B cell (primary cell): ENCODE data around the gene ERBB4. TPM values are rescaled to one million over a fixed set of nuclear protein-coding genes. Genes with fewer than 3 reads are reported as not detected.

ENCODE experiments used
- ATAC-seq: fragments of 200-7000 bp; cut with Tn5 transposase; one replicate; pipeline ENCODE4 v1.10.0; 2021; ENCODE audit warnings: low read depth, mild to moderate bottlenecking, moderate number of reproducible peaks, moderate library complexity
- CTCF ChIA-PET: fragments of 350-600 bp; sonication (Branson Sonifier 250); formaldehyde crosslinking; loops from one replicate; lab custom pipeline; 2021; ENCODE audit warnings: antibody characterized with exemption, inconsistent platforms; lab: Charles Lee
- POLR2A ChIA-PET: fragments of 350-600 bp; sonication (Branson Sonifier 250); formaldehyde crosslinking; loops from one replicate; lab custom pipeline; 2021; ENCODE audit warnings: antibody characterized with exemption; lab: Charles Lee
- DNase-seq: peaks from one replicate; pipeline ENCODE4 v3.0.0; 2013
- H2AFZ ChIP-seq: 2 replicates; pipeline ENCODE4 v1.6.1; 2012; ENCODE audit warnings: mild to moderate bottlenecking, low read depth, low read length; ENCODE audit not compliant: insufficient read depth, poor library complexity, severe bottlenecking
- H3K27ac ChIP-seq, 2 donors: 1 replicate in 1 of 2; 2 replicates in 1 of 2; pipeline ENCODE4 v1.5.1; 2012 to 2013; ENCODE audit warnings: low read length in 2 of 2, mild to moderate bottlenecking in 2 of 2, moderate library complexity in 1 of 2
- H3K27me3 ChIP-seq, 4 experiments: fragments of 200-600 bp in 1 of 4; sonication (generic) in 1 of 4; replicated peaks in 1 of 4; 1 replicate in 2 of 4; 2 replicates in 2 of 4; pipeline versions ENCODE4 v1.6.1 to v1.7.0; 2013 to 2016; ENCODE audit warnings: low read length in 3 of 4, mild to moderate bottlenecking in 2 of 4, mixed read lengths in 1 of 4, moderate library complexity in 1 of 4; ENCODE audit not compliant: insufficient read depth in 4 of 4, control insufficient read depth in 3 of 4; ENCODE audit errors: control extremely low read depth in 1 of 4
- H3K36me3 ChIP-seq, 2 experiments: replicated peaks in 1 of 2; 1 replicate in 1 of 2; 2 replicates in 1 of 2; pipeline versions ENCODE4 v1.6.1 to v1.7.1; 2013; ENCODE audit warnings: low read length in 1 of 2; ENCODE audit not compliant: insufficient read depth in 2 of 2, control insufficient read depth in 1 of 2; ENCODE audit errors: control extremely low read depth in 1 of 2, extremely low read depth in 1 of 2
- H3K4me1 ChIP-seq, 2 donors: fragments of 200-600 bp in 1 of 2; sonication (generic) in 1 of 2; 1 replicate in 1 of 2; 2 replicates in 1 of 2; pipeline versions ENCODE4 v1.5.1 to v1.6.1; 2013 to 2017; ENCODE audit warnings: low read length in 2 of 2; ENCODE audit not compliant: control insufficient read depth in 2 of 2, insufficient read depth in 2 of 2
- H3K4me2 ChIP-seq: replicated peaks from 2 replicates; pipeline ENCODE3; 2012; ENCODE audit warnings: mild to moderate bottlenecking, low read depth, low read length; ENCODE audit not compliant: poor library complexity, severe bottlenecking
- H3K4me3 ChIP-seq, 5 experiments: fragments of 200-600 bp in 1 of 5; sonication (generic) in 1 of 5; 1 replicate in 3 of 5; 2 replicates in 2 of 5; pipeline versions ENCODE4 v1.5.1 to v1.7.0; 2011 to 2016; ENCODE audit warnings: low read length in 4 of 5, mild to moderate bottlenecking in 4 of 5, low read depth in 2 of 5, control low read depth in 1 of 5, moderate library complexity in 1 of 5; ENCODE audit not compliant: insufficient read depth in 1 of 5; ENCODE audit errors: control extremely low read depth in 1 of 5, extremely low read depth in 1 of 5
- H3K79me2 ChIP-seq: fragments of 200-600 bp; sonication (generic); one replicate; pipeline ENCODE4 v1.6.0; 2016; ENCODE audit warnings: low read length; ENCODE audit not compliant: control insufficient read depth, insufficient read depth
- H3K9ac ChIP-seq: fragments of 200-600 bp; sonication (generic); 2 replicates; pipeline ENCODE4 v1.6.1; 2017; ENCODE audit warnings: mild to moderate bottlenecking, low read length, moderate library complexity
- H3K9me3 ChIP-seq, 3 donors: one replicate each; pipeline versions ENCODE4 v1.6.1 to v1.7.1; 2013; ENCODE audit warnings: low read length in 2 of 3; ENCODE audit not compliant: control insufficient read depth in 2 of 3, insufficient read depth in 1 of 3; ENCODE audit errors: control extremely low read depth in 1 of 3
- H4K20me1 ChIP-seq: 2 replicates; pipeline ENCODE4 v1.6.0; 2012; ENCODE audit warnings: mild to moderate bottlenecking, low read length; ENCODE audit not compliant: insufficient read depth, control insufficient read depth, poor library complexity, severe bottlenecking
- H3K27ac Mint-ChIP-seq: one replicate; pipeline ENCODE4 v1.8.0; 2021; ENCODE audit warnings: mixed read lengths
- H3K27me3 Mint-ChIP-seq: one replicate; pipeline ENCODE4 v1.8.0; 2021; ENCODE audit warnings: mixed read lengths
- H3K4me1 Mint-ChIP-seq: one replicate; pipeline ENCODE4 v1.8.0; 2021; ENCODE audit warnings: mixed read lengths
- H3K4me3 Mint-ChIP-seq: one replicate; pipeline ENCODE4 v1.8.0; 2021; ENCODE audit warnings: mixed read lengths
- H3K9me3 Mint-ChIP-seq: one replicate; pipeline ENCODE4 v1.8.0; 2022; ENCODE audit warnings: mixed read lengths; ENCODE audit not compliant: insufficient read depth
- CTCF ChIP-seq: fragments of 200-600 bp; IDR thresholded peaks from one replicate; pipeline ENCODE4 v1.8.0; 2022; ENCODE audit warnings: antibody characterized with exemption, mild to moderate bottlenecking
- EZH2 ChIP-seq: IDR thresholded peaks from 2 replicates; pipeline ENCODE4 v1.6.1; 2012; ENCODE audit warnings: borderline replicate concordance, low read depth, mild to moderate bottlenecking, moderate library complexity, low read length; ENCODE audit not compliant: insufficient read depth, poor library complexity, severe bottlenecking
- WGBS: methylation state at CpG from one replicate; pipeline ENCODE4 v1.1.5; 2013; ENCODE audit warnings: missing lambda C conversion rate; ENCODE audit not compliant: insufficient coverage; 5-methylcytosine and 5-hydroxymethylcytosine counted together
- intact Hi-C: fragments of 100-400 bp; cut with micrococcal nuclease; formaldehyde crosslinking; loops from one replicate; pipeline ENCODE4 v1.10.0; 2022
- polyA plus RNA-seq: library from polyadenylated mRNA; depleted of rRNA; stranded (reverse); fragments of >200 nt; gene quantifications from 2 replicates; pipeline ENCODE4 v1.2.3, GENCODE V29; 2012
- total RNA-seq, 2 donors: library from RNA; stranded (reverse); fragments of 120-200 nt in 1 of 2; gene quantifications; 1 replicate in 1 of 2; 2 replicates in 1 of 2; pipeline versions ENCODE4 v1.2.3 to v1.2.4, GENCODE V29; 2013 to 2022

Gene ERBB4
- total and polyA plus RNA-seq, 2 donors (not counting 1 experiment from before 2014, with no cell fraction given): not detected

- Histone ChIP-seq H3K9me3 (no peaks in the 10 kb centered on the region), H3K4me2 (no peak overlapping the region), H3K9ac (no peak overlapping the region), H3K36me3 (no peaks in the 10 kb centered on the region), H3K27me3 (no peaks in the 10 kb centered on the region), H2AFZ (no peak overlapping the region), H3K27ac (no peak overlapping the region), H3K79me2 (no peaks in the 10 kb centered on the region), H3K4me1 (no peaks in the 10 kb centered on the region), H4K20me1 (no peaks in the 10 kb centered on the region), H3K4me3 (no peak overlapping the region)
- CTCF ChIA-PET: no interaction called here
- no peaks in the 10 kb centered on the region for H3K27me3 Mint-ChIP-seq
- H3K27ac Mint-ChIP-seq: no peak overlapping the region
- no peak for DNase-seq
- no peak overlapping the region for H3K4me3 Mint-ChIP-seq
- no peaks in the 10 kb centered on the region for H3K4me1 Mint-ChIP-seq
- ATAC-seq: no peak
- no peaks in the 10 kb centered on the region for H3K9me3 Mint-ChIP-seq
- no CpG with 5 or more reads among the region's 1 CpG for WGBS
- TF ChIP-seq EZH2: no peak
- no peak for TF ChIP-seq CTCF
- POLR2A ChIA-PET: no interaction called here
- intact Hi-C loops: no loop called here
Observed at GRCh38 chr2:212001325-212001724, 537.3 kb downstream of the ERBB4 start.

- H3K4me3 ChIP-seq: no peak overlapping the region
- H3K9me3 ChIP-seq: no peaks in the 10 kb centered on the region
- H3K36me3 ChIP-seq: no peaks in the 10 kb centered on the region
- WGBS: no CpG with 5 or more reads among the region's 4 CpGs
- H3K9me3 Mint-ChIP-seq: no peaks in the 10 kb centered on the region
- no peak for TF ChIP-seq EZH2
- TF ChIP-seq CTCF: no peak
- no peak overlapping the region for H3K9ac ChIP-seq
- no peak overlapping the region for H2AFZ ChIP-seq
- no peak overlapping the region for H3K27ac Mint-ChIP-seq
- no peak overlapping the region for H3K27ac ChIP-seq
- CTCF ChIA-PET: no interaction called here
- DNase-seq: no peak
- POLR2A ChIA-PET: no interaction called here
- no peak overlapping the region for H3K4me3 Mint-ChIP-seq
- no peaks in the 10 kb centered on the region for H4K20me1 ChIP-seq
- H3K4me1 ChIP-seq: no peaks in the 10 kb centered on the region
- H3K4me2 ChIP-seq: no peak overlapping the region
- H3K4me1 Mint-ChIP-seq: no peaks in the 10 kb centered on the region
- intact Hi-C loops: no loop called here
- no peak for ATAC-seq
- no peaks in the 10 kb centered on the region for H3K27me3 ChIP-seq
- H3K79me2 ChIP-seq: no peaks in the 10 kb centered on the region
- H3K27me3 Mint-ChIP-seq: no peaks in the 10 kb centered on the region
Observed at GRCh38 chr2:211996857-211997256, 541.7 kb downstream of the ERBB4 start.
